NCI-H1930 (cell line): Measurements from ENCODE around the gene OR7C2.

ENCODE experiments used
- DNase-seq, 2 experiments: peaks; one replicate each; lab custom pipeline; 2025; lab: John Stamatoyannopoulos, UW

Gene OR7C2

GRCh38 chr19:14979476-14980255, 38.4 kb downstream of the OR7C2 start, which contains the start of gene SLC1A6:
SLC1A6 (minus strand) TSS chr19:14979864; CDS start chr19:14972910, 6,954 bp downstream.
- DNase-seq = no peak

- DNase-seq = no peak
Measured at GRCh38 chr19:14985133-14985532, 43.8 kb downstream of the OR7C2 start.
